HG02885 (cell line): ENCODE results near the gene KRT72.

Experiments used
- ATAC-seq: cut with Tn5 transposase; IDR thresholded peaks from one replicate; pipeline ENCODE4 v1.9.1; 2021; ENCODE audit warnings: mild to moderate bottlenecking; ENCODE audit not compliant: unreplicated experiment, poor library complexity

KRT72 gene

GRCh38 chr12:52600941-52601481 lies at the start of gene KRT72:
Gene KRT72 (minus strand): TSS chr12:52601463. CDS start chr12:52601452, 11 bp downstream.
- ATAC-seq = no peak

GRCh38 chr12:52650520-52651081 lies 49.3 kb upstream of the KRT72 start:
- no peak for ATAC-seq

- ATAC-seq = no peak
Measured at GRCh38 chr12:52649066-52649465, 47.8 kb upstream of the KRT72 start.

GRCh38 chr12:52648012-52648550 lies 46.8 kb upstream of the KRT72 start:
- no peak for ATAC-seq

- ATAC-seq = no peak
Measured at GRCh38 chr12:52647601-52648000, 46.3 kb upstream of the KRT72 start.

- ATAC-seq = no peak
Measured at GRCh38 chr12:52646613-52647012, 45.4 kb upstream of the KRT72 start.

- ATAC-seq = no peak
Measured at GRCh38 chr12:52645982-52646381, 44.7 kb upstream of the KRT72 start.

- no peak for ATAC-seq
Measured at GRCh38 chr12:52645120-52645761, 44.0 kb upstream of the KRT72 start.

- no peak for ATAC-seq
Measured at GRCh38 chr12:52644078-52644415, 42.8 kb upstream of the KRT72 start.

- ATAC-seq = no peak
Measured at GRCh38 chr12:52643233-52644077, 42.2 kb upstream of the KRT72 start.

- no peak for ATAC-seq
Measured at GRCh38 chr12:52641468-52641867, 40.2 kb upstream of the KRT72 start.

GRCh38 chr12:52637299-52637698 lies 36.0 kb upstream of the KRT72 start:
- ATAC-seq = no peak

- no peak for ATAC-seq
Measured at GRCh38 chr12:52636592-52637258, 35.5 kb upstream of the KRT72 start.

GRCh38 chr12:52636189-52636588 lies 34.9 kb upstream of the KRT72 start:
- ATAC-seq = no peak

GRCh38 chr12:52634266-52635056 lies 33.2 kb upstream of the KRT72 start:
- ATAC-seq = no peak

GRCh38 chr12:52633383-52633782 lies 32.1 kb upstream of the KRT72 start:
- ATAC-seq = no peak

GRCh38 chr12:52632656-52633055 lies 31.4 kb upstream of the KRT72 start:
- no peak for ATAC-seq

- no peak for ATAC-seq
Measured at GRCh38 chr12:52631676-52632459, 30.6 kb upstream of the KRT72 start.

- no peak for ATAC-seq
Measured at GRCh38 chr12:52631264-52631663, 30.0 kb upstream of the KRT72 start.
